ENCODE results near the gene ADD1.

ADD1 gene

GRCh38 chr4:2820216-2820982, 23.2 kb upstream of the ADD1 start:
- DNase-seq: no peak

- DNase-seq: no peak
These were observed 21.0 kb upstream of the ADD1 start for GRCh38 chr4:2822461-2823300.

GRCh38 chr4:2823301-2823670, 20.4 kb upstream of the ADD1 start:
- no peak for DNase-seq

- no peak for DNase-seq
These were observed 19.8 kb upstream of the ADD1 start for GRCh38 chr4:2823671-2824328.

GRCh38 chr4:2824329-2824835, 19.3 kb upstream of the ADD1 start:
- no peak for DNase-seq

- DNase-seq: no peak
These were observed 18.7 kb upstream of the ADD1 start for GRCh38 chr4:2824836-2825381.

GRCh38 chr4:2825740-2826139, 17.9 kb upstream of the ADD1 start:
- DNase-seq: no peak

- DNase-seq: no peak
These were observed 16.4 kb upstream of the ADD1 start for GRCh38 chr4:2827071-2827873.

- no peak for DNase-seq
These were observed 15.5 kb upstream of the ADD1 start for GRCh38 chr4:2827874-2828751.

- DNase-seq: no peak
These were observed 14.9 kb upstream of the ADD1 start for GRCh38 chr4:2828758-2829181.

GRCh38 chr4:2829321-2829932, 14.2 kb upstream of the ADD1 start:
- no peak for DNase-seq

- DNase-seq: no peak
These were observed 13.7 kb upstream of the ADD1 start for GRCh38 chr4:2829933-2830451.

GRCh38 chr4:2830632-2831610, 12.7 kb upstream of the ADD1 start:
- no peak for DNase-seq

GRCh38 chr4:2831611-2832308, 11.9 kb upstream of the ADD1 start:
- no peak for DNase-seq

GRCh38 chr4:2832309-2832980, 11.2 kb upstream of the ADD1 start:
- DNase-seq: no peak

GRCh38 chr4:2832981-2833670, 10.5 kb upstream of the ADD1 start:
- DNase-seq: no peak

GRCh38 chr4:2833671-2834000, 10.0 kb upstream of the ADD1 start:
- DNase-seq: no peak
